ENCODE results near the gene LRRN1. TPM values are rescaled to one million over a fixed set of nuclear protein-coding genes. Genes with fewer than 3 reads are reported as not detected.

LRRN1 gene
- total and polyA plus RNA-seq, 9 of the 15 experiments (the other 6 are each of a cell fraction or from before 2014, with no cell fraction given): 0.11 TPM; not detected in 8

DNA sequence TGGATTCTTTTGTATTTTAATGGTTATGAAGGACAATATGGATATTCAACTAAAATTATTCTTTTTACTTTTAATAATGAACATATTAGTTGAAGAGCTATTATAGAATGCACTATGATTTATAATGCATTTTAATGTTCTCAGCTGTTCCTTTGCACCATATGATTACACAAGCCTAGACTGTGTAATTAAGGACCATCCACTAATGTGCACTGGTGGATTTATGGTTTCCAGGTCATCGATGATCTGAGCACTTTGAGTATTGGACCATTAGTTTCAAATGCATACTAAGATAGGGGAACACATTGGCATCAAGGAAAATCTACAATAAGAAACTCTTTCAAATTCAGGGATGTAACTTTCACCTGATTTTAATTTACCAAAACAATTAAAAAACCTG is 16.8 kb downstream of the LRRN1 start (continued):
- TF ChIP-seq, protein P1, sequence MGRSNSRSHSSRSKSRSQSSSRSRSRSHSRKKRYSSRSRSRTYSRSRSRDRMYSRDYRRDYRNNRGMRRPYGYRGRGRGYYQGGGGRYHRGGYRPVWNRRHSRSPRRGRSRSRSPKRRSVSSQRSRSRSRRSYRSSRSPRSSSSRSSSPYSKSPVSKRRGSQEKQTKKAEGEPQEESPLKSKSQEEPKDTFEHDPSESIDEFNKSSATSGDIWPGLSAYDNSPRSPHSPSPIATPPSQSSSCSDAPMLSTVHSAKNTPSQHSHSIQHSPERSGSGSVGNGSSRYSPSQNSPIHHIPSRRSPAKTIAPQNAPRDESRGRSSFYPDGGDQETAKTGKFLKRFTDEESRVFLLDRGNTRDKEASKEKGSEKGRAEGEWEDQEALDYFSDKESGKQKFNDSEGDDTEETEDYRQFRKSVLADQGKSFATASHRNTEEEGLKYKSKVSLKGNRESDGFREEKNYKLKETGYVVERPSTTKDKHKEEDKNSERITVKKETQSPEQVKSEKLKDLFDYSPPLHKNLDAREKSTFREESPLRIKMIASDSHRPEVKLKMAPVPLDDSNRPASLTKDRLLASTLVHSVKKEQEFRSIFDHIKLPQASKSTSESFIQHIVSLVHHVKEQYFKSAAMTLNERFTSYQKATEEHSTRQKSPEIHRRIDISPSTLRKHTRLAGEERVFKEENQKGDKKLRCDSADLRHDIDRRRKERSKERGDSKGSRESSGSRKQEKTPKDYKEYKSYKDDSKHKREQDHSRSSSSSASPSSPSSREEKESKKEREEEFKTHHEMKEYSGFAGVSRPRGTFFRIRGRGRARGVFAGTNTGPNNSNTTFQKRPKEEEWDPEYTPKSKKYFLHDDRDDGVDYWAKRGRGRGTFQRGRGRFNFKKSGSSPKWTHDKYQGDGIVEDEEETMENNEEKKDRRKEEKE (IDR thresholded peaks at IDR 0.05; ENCODE audit: borderline replicate concordance in 1 of 2, control insufficient read depth in 1 of 2, low read depth in 2 of 2, low read length in 1 of 2): no peak

DNA sequence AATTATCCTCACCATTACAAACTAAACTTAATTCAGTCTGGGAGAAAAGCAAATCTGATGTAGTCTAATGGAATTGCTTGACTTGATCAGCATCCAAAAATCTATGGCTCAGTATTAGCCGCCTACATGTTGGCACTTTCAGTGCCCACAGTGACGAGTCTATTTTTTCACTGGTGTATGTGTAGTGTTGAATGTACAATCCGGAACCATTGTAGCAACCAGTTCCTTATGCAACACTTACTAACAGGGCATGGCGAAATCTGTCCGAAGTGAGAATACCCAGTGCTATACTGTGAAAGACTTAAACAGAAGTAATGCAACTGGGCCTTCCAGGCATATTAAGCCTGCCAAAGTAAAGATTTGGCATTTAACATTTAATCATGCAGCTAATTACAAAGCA is 18.6 kb downstream of the LRRN1 start:
- H3K9ac ChIP-seq (ENCODE audit: insufficient read depth in 1 of 2, low read depth in 2 of 2, low read length in 2 of 2): no peak overlapping the region
- DNase-seq (ENCODE audit: extremely low read depth in 1 of 4, low spot score in 3 of 4) (no peak), ATAC-seq (no peak), FAIRE-seq (no peak)
- H4K20me1 ChIP-seq (replicated peaks; ENCODE audit: control insufficient read depth, insufficient read depth, low read length): no peaks in the 10 kb centered on the region
- no peak overlapping the region for H3K27ac ChIP-seq (ENCODE audit: extremely low read depth, low read depth, low read length)
- H3K27me3 ChIP-seq (ENCODE audit: control insufficient read depth in 2 of 2, insufficient read depth in 2 of 2, low read length in 2 of 2): no peaks in the 10 kb centered on the region
- H3K4me1 ChIP-seq (replicated peaks in 1 of 2; ENCODE audit: control insufficient read depth in 2 of 2, insufficient read depth in 2 of 2, low read length in 2 of 2): no peaks in the 10 kb centered on the region
- no TSS peak for BruUV-seq (replicated peaks)
- H3K9me3 ChIP-seq (replicated peaks; ENCODE audit: control insufficient read depth, insufficient read depth, low read depth, low read length): no peaks in the 10 kb centered on the region
- H3K4me2 ChIP-seq (ENCODE audit: insufficient read depth, low read length): no peak overlapping the region
- intact Hi-C loops (cut with micrococcal nuclease) (no loop called here), in situ Hi-C loops (cut with MboI) (loop anchor here (25.0 kb wide), 1 partner anchor 469 kb away; no protein-coding TSS in a partner anchor)
- POLR2A ChIA-PET: no interaction called here
- WGBS (ENCODE audit: insufficient coverage, low coverage, missing lambda C conversion rate): 0% methylated on average over 5 of the region's 5 CpGs
- H3K4me3 ChIP-seq: no peak overlapping the region
- H3K9me1 ChIP-seq (ENCODE audit: control insufficient read depth, insufficient read depth, low read length): no peaks in the 10 kb centered on the region
- H3K79me2 ChIP-seq (ENCODE audit: control insufficient read depth, insufficient read depth, low read length): no peaks in the 10 kb centered on the region
- H3K36me3 ChIP-seq (ENCODE audit: control insufficient read depth, insufficient read depth, low read length): no peaks in the 10 kb centered on the region
- CTCF ChIA-PET (ENCODE audit: low intra/inter-chr PET ratio): no interaction called here
- H2AFZ ChIP-seq (ENCODE audit: low read depth, low read length): no peak overlapping the region
- TF ChIP-seq, protein P2, sequence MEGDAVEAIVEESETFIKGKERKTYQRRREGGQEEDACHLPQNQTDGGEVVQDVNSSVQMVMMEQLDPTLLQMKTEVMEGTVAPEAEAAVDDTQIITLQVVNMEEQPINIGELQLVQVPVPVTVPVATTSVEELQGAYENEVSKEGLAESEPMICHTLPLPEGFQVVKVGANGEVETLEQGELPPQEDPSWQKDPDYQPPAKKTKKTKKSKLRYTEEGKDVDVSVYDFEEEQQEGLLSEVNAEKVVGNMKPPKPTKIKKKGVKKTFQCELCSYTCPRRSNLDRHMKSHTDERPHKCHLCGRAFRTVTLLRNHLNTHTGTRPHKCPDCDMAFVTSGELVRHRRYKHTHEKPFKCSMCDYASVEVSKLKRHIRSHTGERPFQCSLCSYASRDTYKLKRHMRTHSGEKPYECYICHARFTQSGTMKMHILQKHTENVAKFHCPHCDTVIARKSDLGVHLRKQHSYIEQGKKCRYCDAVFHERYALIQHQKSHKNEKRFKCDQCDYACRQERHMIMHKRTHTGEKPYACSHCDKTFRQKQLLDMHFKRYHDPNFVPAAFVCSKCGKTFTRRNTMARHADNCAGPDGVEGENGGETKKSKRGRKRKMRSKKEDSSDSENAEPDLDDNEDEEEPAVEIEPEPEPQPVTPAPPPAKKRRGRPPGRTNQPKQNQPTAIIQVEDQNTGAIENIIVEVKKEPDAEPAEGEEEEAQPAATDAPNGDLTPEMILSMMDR (IDR thresholded peaks at IDR 0.05 in 2 of 3, conservative IDR thresholded peaks at IDR 0.05 in 1 of 3; ENCODE audit: insufficient read depth in 2 of 3, low read depth in 1 of 3, low read length in 3 of 3): no peak
- TF ChIP-seq ZNF24 (IDR thresholded peaks at IDR 0.05) (no peak), SNRNP70 (optimal IDR thresholded peaks at IDR 0.05; ENCODE audit: low read depth, low read length) (no peak), GABPB2 (CRISPR knock-in tag; conservative IDR thresholded peaks at IDR 0.05) (no peak), ZNF586 (CRISPR knock-in tag; conservative IDR thresholded peaks at IDR 0.05) (no peak), MAFF (IDR thresholded peaks at IDR 0.05; ENCODE audit: low read length) (no peak)
- TF ChIP-seq, protein P3, sequence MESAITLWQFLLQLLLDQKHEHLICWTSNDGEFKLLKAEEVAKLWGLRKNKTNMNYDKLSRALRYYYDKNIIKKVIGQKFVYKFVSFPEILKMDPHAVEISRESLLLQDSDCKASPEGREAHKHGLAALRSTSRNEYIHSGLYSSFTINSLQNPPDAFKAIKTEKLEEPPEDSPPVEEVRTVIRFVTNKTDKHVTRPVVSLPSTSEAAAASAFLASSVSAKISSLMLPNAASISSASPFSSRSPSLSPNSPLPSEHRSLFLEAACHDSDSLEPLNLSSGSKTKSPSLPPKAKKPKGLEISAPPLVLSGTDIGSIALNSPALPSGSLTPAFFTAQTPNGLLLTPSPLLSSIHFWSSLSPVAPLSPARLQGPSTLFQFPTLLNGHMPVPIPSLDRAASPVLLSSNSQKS (CRISPR knock-in tag; IDR thresholded peaks at IDR 0.05): no peak
- TF ChIP-seq, protein P4, sequence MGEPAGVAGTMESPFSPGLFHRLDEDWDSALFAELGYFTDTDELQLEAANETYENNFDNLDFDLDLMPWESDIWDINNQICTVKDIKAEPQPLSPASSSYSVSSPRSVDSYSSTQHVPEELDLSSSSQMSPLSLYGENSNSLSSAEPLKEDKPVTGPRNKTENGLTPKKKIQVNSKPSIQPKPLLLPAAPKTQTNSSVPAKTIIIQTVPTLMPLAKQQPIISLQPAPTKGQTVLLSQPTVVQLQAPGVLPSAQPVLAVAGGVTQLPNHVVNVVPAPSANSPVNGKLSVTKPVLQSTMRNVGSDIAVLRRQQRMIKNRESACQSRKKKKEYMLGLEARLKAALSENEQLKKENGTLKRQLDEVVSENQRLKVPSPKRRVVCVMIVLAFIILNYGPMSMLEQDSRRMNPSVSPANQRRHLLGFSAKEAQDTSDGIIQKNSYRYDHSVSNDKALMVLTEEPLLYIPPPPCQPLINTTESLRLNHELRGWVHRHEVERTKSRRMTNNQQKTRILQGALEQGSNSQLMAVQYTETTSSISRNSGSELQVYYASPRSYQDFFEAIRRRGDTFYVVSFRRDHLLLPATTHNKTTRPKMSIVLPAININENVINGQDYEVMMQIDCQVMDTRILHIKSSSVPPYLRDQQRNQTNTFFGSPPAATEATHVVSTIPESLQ (CRISPR knock-in tag; IDR thresholded peaks at IDR 0.05): no peak
- TF ChIP-seq, protein P5, sequence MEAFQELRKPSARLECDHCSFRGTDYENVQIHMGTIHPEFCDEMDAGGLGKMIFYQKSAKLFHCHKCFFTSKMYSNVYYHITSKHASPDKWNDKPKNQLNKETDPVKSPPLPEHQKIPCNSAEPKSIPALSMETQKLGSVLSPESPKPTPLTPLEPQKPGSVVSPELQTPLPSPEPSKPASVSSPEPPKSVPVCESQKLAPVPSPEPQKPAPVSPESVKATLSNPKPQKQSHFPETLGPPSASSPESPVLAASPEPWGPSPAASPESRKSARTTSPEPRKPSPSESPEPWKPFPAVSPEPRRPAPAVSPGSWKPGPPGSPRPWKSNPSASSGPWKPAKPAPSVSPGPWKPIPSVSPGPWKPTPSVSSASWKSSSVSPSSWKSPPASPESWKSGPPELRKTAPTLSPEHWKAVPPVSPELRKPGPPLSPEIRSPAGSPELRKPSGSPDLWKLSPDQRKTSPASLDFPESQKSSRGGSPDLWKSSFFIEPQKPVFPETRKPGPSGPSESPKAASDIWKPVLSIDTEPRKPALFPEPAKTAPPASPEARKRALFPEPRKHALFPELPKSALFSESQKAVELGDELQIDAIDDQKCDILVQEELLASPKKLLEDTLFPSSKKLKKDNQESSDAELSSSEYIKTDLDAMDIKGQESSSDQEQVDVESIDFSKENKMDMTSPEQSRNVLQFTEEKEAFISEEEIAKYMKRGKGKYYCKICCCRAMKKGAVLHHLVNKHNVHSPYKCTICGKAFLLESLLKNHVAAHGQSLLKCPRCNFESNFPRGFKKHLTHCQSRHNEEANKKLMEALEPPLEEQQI (IDR thresholded peaks at IDR 0.05): no peak
